MV-4-11 (cell line): Measurements from ENCODE around the gene MYO16.

Experiments
- DNase-seq: peaks from one replicate; lab custom pipeline; 2025; lab: John Stamatoyannopoulos, UW

MYO16 gene

DNA sequence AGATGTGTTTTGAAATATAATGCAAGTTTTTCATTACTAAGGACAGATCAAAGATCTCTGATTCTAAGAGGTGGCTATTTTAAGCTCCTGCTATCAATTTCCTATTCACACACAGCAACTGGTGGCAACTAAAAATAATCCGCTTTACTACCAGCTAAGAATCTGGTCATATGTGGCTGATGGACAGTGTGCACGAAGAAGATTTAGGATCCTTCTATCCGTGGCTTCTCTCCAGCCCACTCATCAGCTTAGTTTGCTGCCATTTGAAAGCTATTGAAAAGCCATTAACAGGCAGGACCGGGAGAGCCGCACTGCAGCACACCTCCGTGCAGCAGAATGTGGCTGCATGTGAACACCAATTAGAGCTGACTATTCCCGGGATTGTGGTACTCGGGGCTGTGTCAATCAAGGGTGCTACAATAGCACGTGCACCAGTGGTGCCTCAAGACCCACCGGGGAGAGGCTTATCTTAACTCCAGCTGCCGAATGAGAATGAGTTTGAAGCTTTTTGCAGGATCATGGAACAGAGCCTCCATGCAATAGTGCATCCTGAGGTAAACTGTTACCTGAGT is at the start of gene MYO16:
Gene MYO16 (plus strand): TSS at position 431 of the 572 bp plus-strand sequence. CDS start 234 bp downstream, outside the sequence.
- DNase-seq = no peak

DNA sequence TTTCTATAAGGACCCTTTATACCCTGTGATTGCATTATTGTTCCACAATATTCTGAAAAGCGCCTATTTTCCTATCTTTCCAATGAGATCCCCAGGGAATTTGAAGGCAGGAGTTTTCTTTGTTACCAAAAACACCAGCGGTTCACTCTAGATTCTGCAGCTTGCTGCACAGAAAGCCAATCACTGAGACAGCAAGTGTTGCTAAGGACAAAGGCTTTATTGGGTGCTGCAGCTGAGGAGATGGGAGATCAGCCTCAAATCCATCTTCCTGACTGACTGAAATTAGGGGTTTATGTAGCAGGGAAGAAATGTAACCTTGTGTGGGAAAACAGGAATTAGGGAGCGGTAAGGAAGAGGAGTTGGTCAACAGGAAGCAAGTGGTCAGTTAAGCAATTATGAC is 42.6 kb upstream of the MYO16 start:
- no peak for DNase-seq

DNA sequence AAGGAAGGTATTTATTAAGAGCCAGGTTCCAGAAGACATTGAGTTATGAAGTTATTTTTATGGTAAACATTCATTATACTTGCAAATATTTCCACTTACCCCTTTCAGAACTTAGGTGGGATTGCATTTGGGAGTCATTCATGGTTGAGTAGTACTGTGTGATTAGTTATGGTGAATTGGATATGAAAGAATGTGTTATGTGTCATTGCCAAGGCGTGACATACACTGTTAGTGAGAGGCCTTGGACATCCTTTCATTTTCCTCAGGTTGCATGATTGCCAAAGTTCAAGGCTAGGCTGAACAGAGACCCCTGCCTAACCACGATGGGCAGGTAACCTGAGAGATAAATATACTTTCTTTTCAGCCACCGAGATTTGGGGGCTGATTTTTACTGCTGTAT is 40.9 kb upstream of the MYO16 start:
- DNase-seq = no peak

DNA sequence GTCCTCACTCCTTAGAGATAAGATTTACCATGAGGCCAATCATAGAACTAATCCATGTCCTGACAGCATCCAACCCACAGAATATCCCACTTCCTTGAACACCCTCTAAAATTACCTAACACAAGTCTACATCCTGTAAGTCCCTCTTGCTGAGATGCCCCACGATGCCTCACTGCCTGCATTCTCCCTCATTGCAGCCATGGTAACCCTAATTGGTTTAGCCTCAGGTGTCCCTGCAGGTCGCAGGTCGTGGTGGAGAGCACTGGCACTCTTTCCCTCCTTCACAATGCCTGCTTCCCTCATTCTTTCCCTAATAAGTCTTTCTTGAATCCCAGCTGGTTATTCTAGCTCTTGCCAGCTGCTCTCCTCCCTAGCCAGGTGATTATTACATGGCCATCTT is 35.3 kb upstream of the MYO16 start:
- DNase-seq = no peak

DNA sequence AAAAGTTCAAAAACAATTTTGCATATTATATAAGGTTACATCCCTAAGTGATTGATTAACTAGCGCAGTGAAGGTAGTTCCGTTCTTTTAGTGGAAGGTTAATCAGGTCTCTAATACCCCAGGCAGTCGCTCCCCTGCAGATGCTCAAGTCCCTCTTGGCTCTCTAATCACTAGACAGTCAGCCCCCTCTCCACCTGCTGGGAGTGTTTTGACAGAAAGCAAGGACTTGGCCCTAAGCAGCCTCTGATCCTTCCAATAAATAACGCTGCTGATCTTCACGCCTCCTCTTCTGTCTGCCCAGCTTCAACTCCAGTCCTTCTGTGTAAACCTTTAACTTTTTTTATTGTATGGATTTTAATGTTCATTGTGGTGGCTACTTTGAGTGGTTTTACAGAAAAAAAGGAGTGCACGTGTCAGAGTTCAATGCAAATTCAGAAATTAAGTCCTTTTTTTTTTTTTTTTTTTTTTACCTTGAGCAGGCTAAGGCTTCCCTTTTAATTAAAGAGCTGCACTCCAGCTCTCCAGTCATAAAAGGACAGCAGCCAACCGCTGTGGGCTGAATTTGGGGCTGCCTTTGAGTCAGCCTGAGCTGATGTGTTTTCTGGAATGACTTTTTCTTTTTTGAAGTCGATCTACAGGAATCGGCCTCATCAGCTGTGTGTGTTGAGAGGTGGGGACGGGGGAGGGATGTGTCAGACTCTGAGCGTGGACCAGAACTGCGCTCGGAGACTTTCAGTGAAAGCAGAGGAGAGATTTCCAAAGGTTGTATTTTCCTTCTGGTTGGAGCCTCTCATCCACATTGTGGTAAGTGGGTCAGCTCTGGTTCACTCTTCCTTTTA is 33.8 kb upstream of the MYO16 start:
- DNase-seq = no peak

DNA sequence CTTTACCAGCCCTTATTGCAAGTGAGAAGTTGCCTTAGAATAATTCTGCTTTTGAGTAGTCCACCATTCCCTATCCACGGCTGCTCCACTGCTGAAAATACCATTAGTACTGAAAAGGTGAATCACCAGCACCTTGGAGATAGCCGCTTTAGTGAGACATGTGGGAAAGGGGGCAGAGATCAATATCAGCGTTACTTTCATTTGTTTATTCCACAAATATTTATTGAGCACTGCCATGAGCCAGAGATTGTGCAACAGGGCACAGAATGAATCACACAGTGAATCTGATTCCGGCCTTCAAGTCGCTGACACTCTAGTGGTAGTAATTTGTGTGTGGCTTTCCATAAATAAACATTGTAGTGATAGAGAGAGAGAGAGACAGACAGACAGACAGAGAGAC is 31.5 kb upstream of the MYO16 start:
- DNase-seq = no peak

DNA sequence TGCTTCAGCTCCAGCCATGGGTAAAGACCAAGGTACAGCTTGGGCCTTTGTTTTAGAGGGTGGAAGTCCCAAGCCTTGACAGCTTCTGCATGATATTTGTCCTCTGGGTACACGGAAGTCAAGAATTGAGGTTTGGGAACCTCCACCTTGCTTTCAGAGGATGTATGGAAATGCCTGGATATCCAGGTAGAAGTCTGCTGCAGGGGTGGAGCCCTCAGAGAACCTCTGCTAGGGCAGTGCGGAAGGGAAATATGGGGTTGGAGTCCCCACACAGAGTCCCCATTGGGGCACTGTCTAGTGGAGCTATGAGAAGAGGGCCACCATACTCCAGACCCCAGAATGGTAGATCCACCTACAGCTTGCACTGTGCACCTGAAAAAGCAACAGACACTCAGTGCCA is 23.0 kb upstream of the MYO16 start:
- no peak for DNase-seq

DNA sequence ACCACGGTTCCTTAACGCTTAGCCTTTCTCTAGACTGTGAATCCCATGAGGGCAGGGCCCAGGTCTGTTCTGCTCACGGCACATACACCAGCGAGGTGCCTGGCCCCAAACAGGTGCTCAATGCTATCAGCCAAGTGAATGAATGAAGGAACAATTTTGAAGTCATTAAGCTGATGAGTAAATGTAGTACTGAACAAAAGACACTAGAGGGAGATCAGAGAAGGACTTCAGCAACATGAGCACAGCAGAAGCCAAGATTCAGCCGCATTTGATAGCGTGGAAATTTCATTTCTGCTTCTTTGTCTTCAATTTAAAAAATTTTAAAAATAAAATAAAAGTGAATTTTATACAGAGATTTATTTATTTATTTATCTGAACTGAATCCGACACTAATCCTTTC is 20.1 kb upstream of the MYO16 start:
- DNase-seq = peak; percentile 21

DNA sequence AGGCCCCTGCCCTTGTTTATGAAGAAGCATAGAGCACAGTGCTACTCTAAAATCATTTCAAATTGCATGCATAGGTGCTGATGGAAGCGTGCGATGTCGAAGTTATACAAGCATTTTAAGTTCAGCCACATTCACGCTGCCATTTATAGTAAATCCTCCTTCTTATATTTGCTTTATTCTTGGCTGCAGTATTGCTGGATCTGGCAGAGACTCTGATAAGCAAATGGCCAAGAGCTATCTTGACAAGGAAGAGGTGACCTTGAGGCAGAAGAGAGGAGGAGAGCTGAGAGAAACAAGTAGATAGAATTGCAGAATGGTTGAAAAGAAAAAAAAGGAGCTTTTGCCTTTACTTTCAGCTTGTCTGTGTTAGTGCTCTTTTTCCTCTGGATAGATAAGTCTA is 18.9 kb upstream of the MYO16 start:
- no peak for DNase-seq

- no peak for DNase-seq
These were observed 14.2 kb upstream of the MYO16 start for GRCh38 chr13:108615241-108615640.

GRCh38 chr13:108618233-108618632 is 11.2 kb upstream of the MYO16 start:
- DNase-seq = no peak

DNA sequence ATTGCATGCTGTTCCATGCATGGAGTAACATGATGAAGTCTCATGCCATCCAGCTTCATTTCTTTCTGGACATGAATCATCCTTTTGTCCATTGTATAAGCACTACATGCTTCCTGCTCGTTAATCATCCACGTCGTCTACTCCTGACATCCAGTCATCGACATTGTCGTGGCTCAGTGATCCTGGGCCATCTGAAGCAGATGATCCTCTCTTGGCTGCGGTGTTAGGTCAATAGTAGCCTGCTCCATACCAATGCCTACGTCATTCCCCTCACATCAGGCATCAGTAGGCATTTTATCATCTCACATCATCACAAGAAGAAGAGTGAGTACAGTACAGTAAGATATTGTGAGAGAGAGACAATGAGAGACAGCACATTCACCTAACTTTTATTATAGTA is 7.9 kb upstream of the MYO16 start:
- no peak for DNase-seq

DNA sequence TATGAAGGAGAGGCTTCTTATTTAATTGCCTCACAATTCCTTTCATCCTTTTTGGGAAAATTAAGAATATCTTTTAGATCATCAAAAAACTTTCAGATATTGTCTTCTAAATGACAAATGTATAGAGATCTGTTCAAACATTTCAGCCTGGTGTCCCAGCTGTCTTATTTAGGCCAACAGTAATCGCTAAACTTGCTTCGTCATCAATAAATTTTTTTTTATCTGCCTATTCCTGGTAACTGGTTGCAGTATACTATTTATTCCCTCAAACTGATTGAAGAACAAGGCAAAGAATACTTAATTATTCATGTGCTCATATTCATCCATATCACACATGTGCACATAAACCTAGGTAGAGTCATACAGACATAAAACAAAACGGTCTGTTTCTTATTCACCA is 5.3 kb upstream of the MYO16 start:
- DNase-seq = no peak

GRCh38 chr13:108624979-108625378 is 4.4 kb upstream of the MYO16 start:
- no peak for DNase-seq

GRCh38 chr13:108629988-108630387 is 577 bp downstream of the MYO16 start:
- DNase-seq = no peak

GRCh38 chr13:108632649-108633167 is 3.3 kb downstream of the MYO16 start:
- no peak for DNase-seq

- DNase-seq = no peak
These were observed 9.5 kb downstream of the MYO16 start for GRCh38 chr13:108638901-108639300.

DNA sequence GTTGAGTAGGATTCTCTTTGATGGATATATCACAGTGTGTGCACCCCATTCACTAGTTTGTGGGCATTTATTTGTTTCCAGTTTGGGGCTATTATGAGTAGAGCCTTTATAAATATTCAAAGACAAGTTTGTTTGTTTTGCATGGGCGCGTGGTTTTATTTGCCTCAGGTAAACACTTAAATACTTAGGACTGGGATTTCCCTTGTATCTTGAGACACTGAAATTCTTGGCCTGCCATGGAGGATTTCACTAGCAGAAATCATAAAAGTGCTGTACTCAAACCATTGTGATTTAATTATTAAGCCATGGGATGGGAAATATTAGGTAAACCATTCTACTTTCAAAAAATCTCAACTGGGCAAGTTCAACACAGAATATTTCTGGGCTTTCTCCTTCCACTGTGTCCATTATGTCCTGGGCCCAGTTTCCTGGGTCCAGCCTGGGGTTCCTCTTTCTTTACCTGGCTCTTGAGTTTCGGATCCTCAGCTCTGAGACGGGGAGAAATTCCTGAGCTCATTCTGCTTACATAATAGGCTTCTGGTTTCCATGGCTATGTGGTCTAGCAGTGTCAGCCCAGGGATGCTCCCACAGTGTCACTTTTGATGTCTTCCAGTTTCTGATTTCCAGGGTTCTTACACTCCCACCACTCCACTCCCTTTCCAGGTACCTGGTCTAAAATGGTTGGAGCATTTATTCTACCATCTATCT is 14.4 kb downstream of the MYO16 start:
- DNase-seq = no peak

- DNase-seq = no peak
These were observed 16.0 kb downstream of the MYO16 start for GRCh38 chr13:108645376-108645775.

- DNase-seq = no peak
These were observed 20.9 kb downstream of the MYO16 start for GRCh38 chr13:108650271-108650670.

GRCh38 chr13:108656742-108657141 is 27.3 kb downstream of the MYO16 start:
- no peak for DNase-seq

- no peak for DNase-seq
These were observed 28.1 kb downstream of the MYO16 start for GRCh38 chr13:108657519-108657918.

DNA sequence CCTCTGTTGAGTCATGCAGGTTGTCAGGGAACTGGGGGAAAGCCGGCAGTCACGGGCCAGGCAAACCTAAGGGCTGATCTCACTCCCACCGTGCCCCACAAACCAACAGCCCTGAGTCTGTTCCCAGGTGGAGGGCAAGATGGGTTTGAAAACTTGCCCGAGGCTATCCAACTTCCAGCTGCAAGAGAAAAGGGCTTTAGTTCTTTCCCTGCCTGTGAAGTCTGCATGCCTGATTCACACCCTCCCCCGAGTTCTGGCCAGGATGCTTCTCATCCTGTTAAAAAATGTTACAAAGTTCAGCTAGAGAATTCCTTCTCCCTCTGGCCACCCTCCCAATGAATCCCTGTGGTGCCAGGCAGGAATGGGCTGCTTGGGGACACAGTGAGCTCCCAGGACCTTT is 33.1 kb downstream of the MYO16 start:
- no peak for DNase-seq
